Tibial nerve (tissue), 4 donors: ENCODE results near the gene SLC23A2.

Experiments used
- EP300 ChIP-seq, 2 donors: sonication (generic); formaldehyde crosslinking; IDR thresholded peaks; one replicate each; pipeline ENCODE4 v1.6.1; 2017; ENCODE audit warnings: antibody characterized with exemption in 2 of 2, mild to moderate bottlenecking in 1 of 2
- TF ChIP-seq, protein P1 (sequence below), 5 experiments: fragments of 200-600 bp in 3 of 5; fragments of 450-650 bp in 2 of 5; sonication (generic) in 3 of 5; IDR thresholded peaks; one replicate each; pipeline ENCODE4 v1.5.1; 2016 to 2019; ENCODE audit warnings: antibody characterized with exemption in 5 of 5, mild to moderate bottlenecking in 3 of 5, moderate library complexity in 2 of 5

DNA sequence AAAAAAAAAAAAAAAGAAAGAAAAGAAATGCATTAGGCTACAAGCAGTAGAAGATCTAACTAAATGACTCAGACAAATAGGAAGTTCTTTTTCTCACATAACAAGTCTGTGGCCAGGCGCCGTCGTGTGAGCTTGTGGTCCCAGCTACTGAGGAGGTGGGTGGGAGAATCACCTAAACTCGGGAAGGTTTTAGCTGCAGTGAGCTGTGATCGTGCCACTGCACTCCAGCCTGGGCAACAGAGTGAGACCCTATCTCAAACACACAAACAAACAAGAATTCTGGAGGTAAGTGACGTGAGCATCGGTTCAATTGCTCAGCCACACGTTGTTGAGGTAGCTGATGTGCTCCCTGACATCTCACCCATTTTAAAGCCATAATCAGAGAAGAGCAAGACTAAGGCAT lies 37.9 kb upstream of the SLC23A2 start:
- TF ChIP-seq, protein P1, sequence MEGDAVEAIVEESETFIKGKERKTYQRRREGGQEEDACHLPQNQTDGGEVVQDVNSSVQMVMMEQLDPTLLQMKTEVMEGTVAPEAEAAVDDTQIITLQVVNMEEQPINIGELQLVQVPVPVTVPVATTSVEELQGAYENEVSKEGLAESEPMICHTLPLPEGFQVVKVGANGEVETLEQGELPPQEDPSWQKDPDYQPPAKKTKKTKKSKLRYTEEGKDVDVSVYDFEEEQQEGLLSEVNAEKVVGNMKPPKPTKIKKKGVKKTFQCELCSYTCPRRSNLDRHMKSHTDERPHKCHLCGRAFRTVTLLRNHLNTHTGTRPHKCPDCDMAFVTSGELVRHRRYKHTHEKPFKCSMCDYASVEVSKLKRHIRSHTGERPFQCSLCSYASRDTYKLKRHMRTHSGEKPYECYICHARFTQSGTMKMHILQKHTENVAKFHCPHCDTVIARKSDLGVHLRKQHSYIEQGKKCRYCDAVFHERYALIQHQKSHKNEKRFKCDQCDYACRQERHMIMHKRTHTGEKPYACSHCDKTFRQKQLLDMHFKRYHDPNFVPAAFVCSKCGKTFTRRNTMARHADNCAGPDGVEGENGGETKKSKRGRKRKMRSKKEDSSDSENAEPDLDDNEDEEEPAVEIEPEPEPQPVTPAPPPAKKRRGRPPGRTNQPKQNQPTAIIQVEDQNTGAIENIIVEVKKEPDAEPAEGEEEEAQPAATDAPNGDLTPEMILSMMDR (IDR thresholded peaks at IDR 0.05) = no peak
- no peak for TF ChIP-seq EP300 (IDR thresholded peaks at IDR 0.05)
